Measurements from ENCODE around the gene NTN1.

DNA sequence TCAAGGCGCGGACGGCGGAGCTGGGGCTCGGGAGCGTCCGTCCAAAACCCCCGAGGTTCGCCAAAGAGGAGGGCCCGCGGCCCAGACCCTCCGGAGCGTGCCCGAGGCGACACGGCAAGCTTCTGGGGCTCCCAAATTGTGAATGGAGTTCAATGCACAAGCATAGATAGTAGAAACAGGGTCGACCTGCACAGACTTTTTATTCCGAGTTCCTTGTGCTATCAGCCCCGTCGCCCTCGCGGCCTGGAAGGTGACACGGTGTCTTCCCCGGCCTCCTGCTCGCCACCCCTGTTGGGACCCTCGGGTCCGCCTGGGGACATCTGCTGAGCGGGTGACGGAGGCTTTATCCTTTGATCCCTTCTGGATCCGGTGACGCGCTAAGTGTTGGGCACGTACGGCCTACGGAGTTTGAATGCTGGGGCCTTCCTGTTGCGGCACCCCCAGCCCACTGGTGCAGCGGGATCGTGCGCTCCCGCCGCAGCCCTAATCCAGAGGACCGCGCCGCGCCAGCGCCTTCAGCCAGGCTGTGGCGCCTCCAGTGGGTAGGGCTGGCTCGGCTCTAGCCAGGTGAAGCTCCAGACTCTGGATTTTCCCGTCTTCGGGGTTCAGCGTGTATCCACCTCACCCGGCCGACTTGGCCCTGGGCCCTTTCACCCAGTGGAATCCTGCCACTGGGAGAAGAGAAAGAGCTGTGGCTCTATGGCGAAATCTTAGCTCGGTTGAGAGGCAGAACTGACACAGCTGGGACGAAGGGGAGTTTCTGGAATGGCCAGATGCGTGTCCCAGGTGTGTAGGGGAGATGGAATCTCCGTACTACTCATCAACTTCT lies 17.0 kb upstream of the NTN1 start:
- TF ChIP-seq, protein P1, sequence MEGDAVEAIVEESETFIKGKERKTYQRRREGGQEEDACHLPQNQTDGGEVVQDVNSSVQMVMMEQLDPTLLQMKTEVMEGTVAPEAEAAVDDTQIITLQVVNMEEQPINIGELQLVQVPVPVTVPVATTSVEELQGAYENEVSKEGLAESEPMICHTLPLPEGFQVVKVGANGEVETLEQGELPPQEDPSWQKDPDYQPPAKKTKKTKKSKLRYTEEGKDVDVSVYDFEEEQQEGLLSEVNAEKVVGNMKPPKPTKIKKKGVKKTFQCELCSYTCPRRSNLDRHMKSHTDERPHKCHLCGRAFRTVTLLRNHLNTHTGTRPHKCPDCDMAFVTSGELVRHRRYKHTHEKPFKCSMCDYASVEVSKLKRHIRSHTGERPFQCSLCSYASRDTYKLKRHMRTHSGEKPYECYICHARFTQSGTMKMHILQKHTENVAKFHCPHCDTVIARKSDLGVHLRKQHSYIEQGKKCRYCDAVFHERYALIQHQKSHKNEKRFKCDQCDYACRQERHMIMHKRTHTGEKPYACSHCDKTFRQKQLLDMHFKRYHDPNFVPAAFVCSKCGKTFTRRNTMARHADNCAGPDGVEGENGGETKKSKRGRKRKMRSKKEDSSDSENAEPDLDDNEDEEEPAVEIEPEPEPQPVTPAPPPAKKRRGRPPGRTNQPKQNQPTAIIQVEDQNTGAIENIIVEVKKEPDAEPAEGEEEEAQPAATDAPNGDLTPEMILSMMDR (IDR thresholded peaks at IDR 0.05; ENCODE audit: low read depth, low read length), result no peak
- no peak for TF ChIP-seq EZH2phosphoT487 (IDR thresholded peaks at IDR 0.05; ENCODE audit: low read depth)

All from OCI-LY3 (cell line).